Lower lobe of right lung (tissue), 2 donors: ENCODE data around the gene DNAI1. TPM values are rescaled to one million over a fixed set of nuclear protein-coding genes. Genes with fewer than 3 reads are reported as not detected.
A peak's percentile ranks its signal among the peaks of the same experiment; 100 is the strongest.

Experiments
- ATAC-seq, 2 donors: fragments of 200-7000 bp; cut with Tn5 transposase; one replicate each; pipeline ENCODE4 v1.9.1; 2020 to 2022; ENCODE audit warnings: mild to moderate bottlenecking in 2 of 2, moderate library complexity in 2 of 2
- DNase-seq: peaks from one replicate; pipeline ENCODE4 v3.0.0-alpha.2; 2020
- H3K27ac ChIP-seq: fragments of 200-600 bp; one replicate; pipeline ENCODE4 v1.8.0; 2022
- H3K27me3 ChIP-seq: fragments of 200-600 bp; one replicate; pipeline ENCODE4 v1.8.0; 2022; ENCODE audit warnings: low read depth
- H3K36me3 ChIP-seq: fragments of 200-600 bp; one replicate; pipeline ENCODE4 v1.8.0; 2022; ENCODE audit warnings: mild to moderate bottlenecking
- H3K4me1 ChIP-seq: fragments of 200-600 bp; one replicate; pipeline ENCODE4 v1.8.0; 2022
- H3K4me3 ChIP-seq: fragments of 200-600 bp; one replicate; pipeline ENCODE4 v1.8.0; 2022; ENCODE audit warnings: mild to moderate bottlenecking
- H3K9me3 ChIP-seq: fragments of 200-600 bp; one replicate; pipeline ENCODE4 v1.8.0; 2022
- intact Hi-C: fragments of 100-400 bp; cut with DNase I; formaldehyde crosslinking; loops from one replicate; pipeline ENCODE4 v1.11.0; 2022
- total RNA-seq: library from RNA; stranded (reverse); fragmentation: NEBNext Ultra II Directional; extraction: Animal tissue kit (Norgen Biotek cat#: 25700); gene quantifications from one replicate; pipeline ENCODE4 v1.2.1, GENCODE V29; 2021
- TF ChIP-seq, protein P1 (sequence below): fragments of 200-600 bp; IDR thresholded peaks from one replicate; pipeline ENCODE4 v1.8.0; 2022; ENCODE audit warnings: antibody characterized with exemption, mild to moderate bottlenecking
- donor health status: DM: no; HTN: yes; CAD: no; lungs with severe emphysema.

The DNAI1 gene
- total RNA-seq, 1 donor from 2014 or later, result 13.5 TPM

DNA sequence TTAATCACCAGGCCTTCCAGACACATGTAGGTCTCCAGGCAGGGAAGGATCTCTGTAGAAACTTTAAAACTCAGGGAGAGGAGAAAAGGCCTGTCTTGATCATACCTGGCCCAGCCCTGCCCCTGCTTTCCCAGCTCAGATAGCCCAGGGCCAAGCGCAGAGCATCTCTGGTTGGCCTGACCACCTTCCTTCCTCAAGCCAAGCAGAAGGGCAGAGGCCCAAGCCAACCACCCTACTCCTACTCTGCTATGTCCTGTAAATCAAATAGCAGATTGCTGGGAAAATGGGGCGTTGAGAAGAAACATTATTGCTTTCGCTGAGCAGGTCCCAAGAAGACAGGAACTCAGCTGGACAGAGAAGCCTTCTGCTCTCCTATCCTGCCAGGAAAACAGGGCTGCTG, 49.9 kb downstream of the DNAI1 start:
- Histone ChIP-seq H3K4me3 (no peak overlapping the region), H3K27ac (no peak overlapping the region), H3K36me3 (no peaks in the 10 kb centered on the region), H3K4me1 (no peaks in the 10 kb centered on the region), H3K9me3 (no peaks in the 10 kb centered on the region), H3K27me3 (no peaks in the 10 kb centered on the region)
- intact Hi-C loops, result loop anchor here (10.0 kb wide), 1 partner anchor 104 kb away; no protein-coding TSS in a partner anchor
- TF ChIP-seq, protein P1, sequence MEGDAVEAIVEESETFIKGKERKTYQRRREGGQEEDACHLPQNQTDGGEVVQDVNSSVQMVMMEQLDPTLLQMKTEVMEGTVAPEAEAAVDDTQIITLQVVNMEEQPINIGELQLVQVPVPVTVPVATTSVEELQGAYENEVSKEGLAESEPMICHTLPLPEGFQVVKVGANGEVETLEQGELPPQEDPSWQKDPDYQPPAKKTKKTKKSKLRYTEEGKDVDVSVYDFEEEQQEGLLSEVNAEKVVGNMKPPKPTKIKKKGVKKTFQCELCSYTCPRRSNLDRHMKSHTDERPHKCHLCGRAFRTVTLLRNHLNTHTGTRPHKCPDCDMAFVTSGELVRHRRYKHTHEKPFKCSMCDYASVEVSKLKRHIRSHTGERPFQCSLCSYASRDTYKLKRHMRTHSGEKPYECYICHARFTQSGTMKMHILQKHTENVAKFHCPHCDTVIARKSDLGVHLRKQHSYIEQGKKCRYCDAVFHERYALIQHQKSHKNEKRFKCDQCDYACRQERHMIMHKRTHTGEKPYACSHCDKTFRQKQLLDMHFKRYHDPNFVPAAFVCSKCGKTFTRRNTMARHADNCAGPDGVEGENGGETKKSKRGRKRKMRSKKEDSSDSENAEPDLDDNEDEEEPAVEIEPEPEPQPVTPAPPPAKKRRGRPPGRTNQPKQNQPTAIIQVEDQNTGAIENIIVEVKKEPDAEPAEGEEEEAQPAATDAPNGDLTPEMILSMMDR, result no peak
- DNase-seq (no peak), ATAC-seq (no peak)

DNA sequence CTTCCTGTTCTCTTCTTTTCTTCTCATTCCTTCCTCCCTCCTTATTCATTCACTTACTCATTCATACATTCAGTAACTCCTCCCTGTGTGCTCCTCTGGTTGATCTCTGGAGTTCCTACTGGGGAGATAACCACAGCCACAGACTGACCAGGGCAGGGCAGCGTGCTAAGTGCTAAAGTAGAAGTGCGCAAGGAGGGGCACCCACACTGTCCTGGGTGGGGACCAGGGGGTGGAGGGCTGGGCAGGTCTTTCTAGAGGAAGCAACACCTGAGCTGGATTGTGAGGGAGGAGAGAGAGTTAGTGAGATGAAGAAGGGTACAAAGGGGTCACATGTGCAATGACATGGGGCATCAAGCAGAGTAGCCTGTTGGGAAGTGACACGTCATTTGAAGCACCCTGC, 50.3 kb downstream of the DNAI1 start:
- H3K27ac ChIP-seq, result no peak overlapping the region
- no peaks in the 10 kb centered on the region for H3K36me3 ChIP-seq
- intact Hi-C loops, result loop anchor here (10.0 kb wide), 1 partner anchor 104 kb away; no protein-coding TSS in a partner anchor
- H3K4me3 ChIP-seq, result no peak overlapping the region
- H3K4me1 ChIP-seq, result no peaks in the 10 kb centered on the region
- ATAC-seq, result no peak
- no peak for DNase-seq
- H3K27me3 ChIP-seq, result no peaks in the 10 kb centered on the region
- H3K9me3 ChIP-seq, result no peaks in the 10 kb centered on the region
- TF ChIP-seq, protein P1, result no peak

DNA sequence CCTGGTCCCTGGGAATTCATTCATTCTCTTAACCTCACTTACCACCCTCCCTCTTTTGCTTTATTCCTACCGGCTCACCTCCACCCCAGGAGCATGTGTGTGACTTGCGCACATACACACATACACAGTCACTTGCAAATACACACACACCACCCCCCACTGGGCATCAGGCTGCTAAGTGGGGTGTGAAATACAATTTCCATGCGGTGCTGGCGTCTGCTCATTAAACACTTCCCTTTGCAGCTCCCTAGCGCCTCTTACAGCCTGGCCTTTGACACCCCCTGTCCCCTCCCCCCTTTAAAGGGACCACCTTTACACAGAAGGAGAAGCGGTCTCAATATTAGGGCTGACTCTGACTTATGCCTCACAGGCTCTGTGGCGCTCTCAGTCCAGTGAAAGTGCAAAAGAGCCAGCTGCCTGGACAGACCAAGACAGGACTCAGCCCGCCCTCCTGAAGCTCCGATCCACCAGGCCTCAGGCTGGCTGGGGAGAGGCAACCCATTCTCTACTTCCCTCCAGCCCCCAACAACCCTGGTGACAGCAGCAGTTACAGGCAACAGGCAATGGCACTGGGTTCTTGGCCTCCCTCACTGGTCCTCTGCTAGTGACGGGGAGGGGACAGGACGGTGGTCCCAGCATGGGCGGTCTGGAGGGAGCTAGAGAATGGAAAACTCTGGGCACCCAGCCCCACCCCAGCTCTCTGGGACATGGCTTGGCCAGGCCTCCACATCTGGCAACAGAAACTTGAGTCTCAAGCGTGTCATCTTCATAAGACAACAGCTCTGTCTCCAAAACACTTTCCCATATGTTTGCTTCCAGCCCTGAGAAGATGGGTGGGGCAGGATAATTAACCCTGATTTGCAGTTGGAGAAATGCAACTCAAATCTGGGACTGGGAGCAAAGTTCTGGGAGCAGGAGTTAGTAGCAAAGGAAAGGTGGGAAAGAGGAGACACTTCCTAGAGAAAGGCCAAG, 52.2 kb downstream of the DNAI1 start:
- intact Hi-C loops, result no loop called here
- ATAC-seq, result no peak
- H3K36me3 ChIP-seq, result no peaks in the 10 kb centered on the region
- TF ChIP-seq, protein P1, result no peak
- DNase-seq, result no peak
- H3K4me3 ChIP-seq, result no peak overlapping the region
- H3K27ac ChIP-seq, result no peak overlapping the region
- no peaks in the 10 kb centered on the region for H3K9me3 ChIP-seq
- H3K4me1 ChIP-seq, result no peaks in the 10 kb centered on the region
- H3K27me3 ChIP-seq, result no peaks in the 10 kb centered on the region

DNA sequence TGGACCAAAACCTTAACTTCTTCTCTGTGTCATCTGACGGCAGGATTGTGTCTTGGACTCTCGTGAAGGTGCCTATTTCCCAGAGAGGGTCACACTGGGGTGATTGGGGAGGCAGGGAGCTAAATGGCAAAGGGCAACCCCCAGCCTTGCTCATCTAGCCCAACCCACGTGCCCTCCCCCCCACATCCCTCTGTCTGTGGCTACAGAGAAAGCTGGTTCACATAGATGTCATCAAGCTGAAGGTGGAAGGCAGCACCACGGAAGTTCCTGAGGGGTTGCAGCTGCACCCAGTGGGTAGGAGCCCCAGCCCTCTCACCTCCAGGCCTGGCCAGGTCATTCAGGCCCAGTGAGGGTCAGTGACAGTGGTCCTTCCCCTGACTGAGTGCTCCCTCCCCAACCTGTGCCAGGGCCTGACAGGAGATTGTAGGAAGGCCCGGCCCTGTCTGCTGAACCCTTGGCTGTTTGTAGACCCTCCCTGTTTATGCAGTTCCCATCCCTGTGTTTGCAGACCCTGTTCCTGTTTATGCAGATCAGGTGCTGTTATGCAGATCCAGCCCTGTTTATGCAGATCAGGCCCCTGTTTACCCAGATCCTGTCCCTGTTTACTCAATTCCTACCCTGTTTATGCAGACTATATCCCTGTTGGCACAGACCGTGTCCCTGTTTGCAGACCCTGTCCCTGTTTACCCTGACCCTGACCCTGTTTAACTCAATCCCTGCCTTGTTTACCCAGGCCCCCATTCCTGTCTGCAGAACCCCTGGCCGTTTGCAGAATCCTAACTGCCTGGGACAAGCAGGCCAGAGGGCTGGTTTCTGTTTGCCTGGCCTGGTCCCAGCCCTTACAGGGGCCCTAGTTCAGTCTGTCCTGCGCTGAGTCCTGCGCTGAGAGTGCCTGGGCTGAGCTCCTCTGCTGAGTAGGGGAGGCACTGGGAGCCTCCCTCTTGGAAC, 53.8 kb downstream of the DNAI1 start:
- Histone ChIP-seq H3K9me3 (no peaks in the 10 kb centered on the region), H3K36me3 (no peaks in the 10 kb centered on the region), H3K27me3 (no peaks in the 10 kb centered on the region), H3K4me3 (no peak overlapping the region), H3K27ac (no peak overlapping the region), H3K4me1 (no peaks in the 10 kb centered on the region)
- no peak for DNase-seq
- TF ChIP-seq, protein P1, result no peak
- intact Hi-C loops, result no loop called here
- ATAC-seq, result peak in 1 of 2 donors; percentile 28

DNA sequence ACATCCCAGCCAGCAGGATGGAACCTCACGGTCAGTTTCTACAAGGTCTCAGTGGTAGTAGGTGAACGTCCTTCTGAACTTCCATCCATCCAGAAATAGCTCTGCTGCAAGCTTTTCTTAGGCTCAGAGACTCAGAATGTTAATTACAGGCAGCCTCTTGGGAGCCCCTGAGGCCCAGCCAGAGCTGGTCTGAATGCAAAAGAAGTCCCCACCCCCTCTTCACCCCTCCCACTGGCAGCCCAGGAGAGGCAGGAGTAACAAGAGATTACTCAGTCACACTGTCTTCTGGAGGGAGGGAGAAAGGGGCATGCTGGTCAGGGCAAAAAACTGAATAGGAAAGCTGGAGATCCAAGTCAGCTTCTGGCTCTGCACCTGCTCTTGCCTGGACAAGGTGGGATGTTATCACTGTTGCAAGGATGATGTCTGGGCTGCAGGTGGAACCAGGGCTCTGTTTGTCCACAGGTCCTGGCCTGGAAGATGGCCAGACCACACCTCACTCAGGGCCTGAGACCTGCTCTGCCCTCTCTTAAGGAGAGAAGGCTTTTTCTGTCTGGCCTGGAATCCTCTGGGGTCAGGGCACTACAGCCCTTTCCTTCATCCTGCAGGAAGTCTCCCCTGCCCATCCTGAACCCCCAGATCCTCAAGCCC, 55.1 kb downstream of the DNAI1 start:
- ATAC-seq (no peak), DNase-seq (no peak)
- no peaks in the 10 kb centered on the region for H3K9me3 ChIP-seq
- H3K4me3 ChIP-seq, result no peak overlapping the region
- intact Hi-C loops, result no loop called here
- H3K27ac ChIP-seq, result no peak overlapping the region
- no peaks in the 10 kb centered on the region for H3K36me3 ChIP-seq
- H3K4me1 ChIP-seq, result no peaks in the 10 kb centered on the region
- TF ChIP-seq, protein P1, result no peak
- H3K27me3 ChIP-seq, result no peaks in the 10 kb centered on the region
